Astrocyte (in vitro differentiated cells and primary cell): ENCODE results near the gene H6PD. TPM values are rescaled to one million over a fixed set of nuclear protein-coding genes. Genes with fewer than 3 reads are reported as not detected.

Experiments
- DNase-seq: peaks from one replicate; pipeline ENCODE4 v3.0.0-alpha.2; 2010; ENCODE audit warnings: low read depth
- FAIRE-seq: peaks from 2 replicates; lab custom pipeline; 2011; peaks lifted over from hg19 to GRCh38; lab: Jason Lieb, UNC
- H2AFZ ChIP-seq: 2 replicates; pipeline ENCODE4 v1.6.0; 2012; ENCODE audit warnings: low read depth, low read length, inconsistent platforms
- H3K27ac ChIP-seq: 2 replicates; pipeline ENCODE4 v1.5.1; 2011; ENCODE audit warnings: low read depth, low read length, inconsistent platforms
- H3K27me3 ChIP-seq: 2 replicates; pipeline ENCODE4 v1.6.0; 2011; ENCODE audit warnings: low read length, inconsistent platforms; ENCODE audit not compliant: insufficient read depth
- H3K36me3 ChIP-seq: 2 replicates; pipeline ENCODE4 v1.5.1; 2011; ENCODE audit warnings: low read length, inconsistent platforms; ENCODE audit not compliant: insufficient read depth
- H3K4me1 ChIP-seq: 2 replicates; pipeline ENCODE4 v1.5.1; 2011; ENCODE audit warnings: low read length, inconsistent platforms; ENCODE audit not compliant: insufficient read depth
- H3K4me2 ChIP-seq: 2 replicates; pipeline ENCODE4 v1.6.0; 2012; ENCODE audit warnings: low read length, inconsistent platforms
- H3K4me3 ChIP-seq: 2 replicates; pipeline ENCODE4 v1.5.1; 2011; ENCODE audit warnings: low read depth, mild to moderate bottlenecking, low read length, inconsistent platforms; ENCODE audit not compliant: insufficient read depth
- H3K79me2 ChIP-seq: 2 replicates; pipeline ENCODE4 v1.6.0; 2012; ENCODE audit warnings: mild to moderate bottlenecking, low read length, inconsistent platforms; ENCODE audit not compliant: insufficient read depth
- H3K9ac ChIP-seq: 2 replicates; pipeline ENCODE4 v1.6.0; 2012; ENCODE audit warnings: mild to moderate bottlenecking, low read length, inconsistent platforms
- H3K9me3 ChIP-seq: 2 replicates; pipeline ENCODE4 v1.5.1; 2012; ENCODE audit warnings: low read depth, mild to moderate bottlenecking, low read length, inconsistent platforms; ENCODE audit not compliant: insufficient read depth
- H4K20me1 ChIP-seq: 2 replicates; pipeline ENCODE4 v1.6.0; 2012; ENCODE audit warnings: low read length, inconsistent platforms; ENCODE audit not compliant: insufficient read depth
- H3K27ac Mint-ChIP-seq: one replicate; pipeline ENCODE4 v1.8.0; 2021; ENCODE audit warnings: mild to moderate bottlenecking, mixed read lengths; ENCODE audit not compliant: unreplicated experiment
- H3K27me3 Mint-ChIP-seq: one replicate; pipeline ENCODE4 v1.8.0; 2021; ENCODE audit warnings: low read depth, mixed read lengths; ENCODE audit not compliant: unreplicated experiment
- H3K36me3 Mint-ChIP-seq: one replicate; pipeline ENCODE4 v1.8.0; 2021; ENCODE audit warnings: low read depth, mixed read lengths; ENCODE audit not compliant: unreplicated experiment
- H3K4me1 Mint-ChIP-seq: one replicate; pipeline ENCODE4 v1.8.0; 2021; ENCODE audit warnings: low read depth, mixed read lengths; ENCODE audit not compliant: unreplicated experiment
- H3K4me3 Mint-ChIP-seq: one replicate; pipeline ENCODE4 v1.8.0; 2021; ENCODE audit warnings: mild to moderate bottlenecking, moderate library complexity, mixed read lengths; ENCODE audit not compliant: unreplicated experiment
- H3K9me3 Mint-ChIP-seq: one replicate; pipeline ENCODE4 v1.8.0; 2021; ENCODE audit warnings: mild to moderate bottlenecking, mixed read lengths; ENCODE audit not compliant: unreplicated experiment
- EZH2 ChIP-seq: IDR thresholded peaks from 2 replicates; pipeline ENCODE4 v1.6.1; 2012; ENCODE audit warnings: mild to moderate bottlenecking, low read length, inconsistent platforms; ENCODE audit not compliant: insufficient read depth
- total RNA-seq: library from RNA; stranded (reverse); gene quantifications from 2 replicates; pipeline ENCODE4 v1.2.1, GENCODE V29; 2021
- TF ChIP-seq, protein P1 (sequence below): IDR thresholded peaks from 2 replicates; pipeline ENCODE4 v1.5.1; 2011; ENCODE audit warnings: low read depth, mild to moderate bottlenecking, inconsistent platforms, low read length, moderate library complexity; ENCODE audit not compliant: insufficient read depth

H6PD gene
- total RNA-seq, 1 donor from 2014 or later = 13.9 TPM

DNA sequence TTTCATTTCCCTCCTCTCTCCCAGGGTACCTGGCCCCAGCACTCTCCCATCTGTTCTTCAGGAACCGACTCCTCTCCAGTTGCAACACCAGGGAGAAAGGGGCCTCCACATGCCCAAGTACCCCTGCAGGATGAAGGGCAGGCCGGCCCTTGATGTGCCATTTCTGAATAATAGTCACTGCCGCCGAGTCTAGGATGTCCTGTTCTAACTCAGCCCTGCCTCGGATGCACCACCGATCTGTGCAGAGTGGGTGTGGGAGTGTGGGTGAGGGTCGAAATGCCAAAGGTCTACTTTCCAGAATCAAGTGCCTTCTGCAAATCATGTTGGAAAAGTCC is 32.7 kb downstream of the H6PD start:
- no peaks in the 10 kb centered on the region for H3K9me3 ChIP-seq
- Mint-ChIP-seq H3K27ac (no peak overlapping the region), H3K4me3 (no peak overlapping the region), H3K4me1 (peaks cover 22% of the 10 kb centered on the region), H3K36me3 (peaks cover 8% of the 10 kb centered on the region), H3K9me3 (no peaks in the 10 kb centered on the region), H3K27me3 (peaks cover 7% of the 10 kb centered on the region)
- no peak for DNase-seq
- H3K4me1 ChIP-seq = peaks cover 4% of the 10 kb centered on the region
- H3K4me3 ChIP-seq = no peak overlapping the region
- peaks cover 10% of the 10 kb centered on the region for H4K20me1 ChIP-seq
- no peak overlapping the region for H3K27ac ChIP-seq
- H3K79me2 ChIP-seq = no peaks in the 10 kb centered on the region
- no peaks in the 10 kb centered on the region for H3K27me3 ChIP-seq
- TF ChIP-seq, protein P1, sequence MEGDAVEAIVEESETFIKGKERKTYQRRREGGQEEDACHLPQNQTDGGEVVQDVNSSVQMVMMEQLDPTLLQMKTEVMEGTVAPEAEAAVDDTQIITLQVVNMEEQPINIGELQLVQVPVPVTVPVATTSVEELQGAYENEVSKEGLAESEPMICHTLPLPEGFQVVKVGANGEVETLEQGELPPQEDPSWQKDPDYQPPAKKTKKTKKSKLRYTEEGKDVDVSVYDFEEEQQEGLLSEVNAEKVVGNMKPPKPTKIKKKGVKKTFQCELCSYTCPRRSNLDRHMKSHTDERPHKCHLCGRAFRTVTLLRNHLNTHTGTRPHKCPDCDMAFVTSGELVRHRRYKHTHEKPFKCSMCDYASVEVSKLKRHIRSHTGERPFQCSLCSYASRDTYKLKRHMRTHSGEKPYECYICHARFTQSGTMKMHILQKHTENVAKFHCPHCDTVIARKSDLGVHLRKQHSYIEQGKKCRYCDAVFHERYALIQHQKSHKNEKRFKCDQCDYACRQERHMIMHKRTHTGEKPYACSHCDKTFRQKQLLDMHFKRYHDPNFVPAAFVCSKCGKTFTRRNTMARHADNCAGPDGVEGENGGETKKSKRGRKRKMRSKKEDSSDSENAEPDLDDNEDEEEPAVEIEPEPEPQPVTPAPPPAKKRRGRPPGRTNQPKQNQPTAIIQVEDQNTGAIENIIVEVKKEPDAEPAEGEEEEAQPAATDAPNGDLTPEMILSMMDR = no peak
- TF ChIP-seq EZH2 = no peak
- no peak for FAIRE-seq
- no peak overlapping the region for H3K4me2 ChIP-seq
- peaks cover 3% of the 10 kb centered on the region for H3K36me3 ChIP-seq
- H3K9ac ChIP-seq = no peak overlapping the region
- H2AFZ ChIP-seq = no peak overlapping the region

GRCh38 chr1:9267827-9268581 is 33.4 kb downstream of the H6PD start:
- Histone ChIP-seq H3K4me1 (peaks cover 4% of the 10 kb centered on the region), H3K79me2 (no peaks in the 10 kb centered on the region), H3K36me3 (peaks cover 3% of the 10 kb centered on the region), H3K4me3 (no peak overlapping the region), H4K20me1 (peaks cover 8% of the 10 kb centered on the region), H2AFZ (no peak overlapping the region), H3K9me3 (no peaks in the 10 kb centered on the region), H3K4me2 (no peak overlapping the region), H3K9ac (no peak overlapping the region), H3K27me3 (no peaks in the 10 kb centered on the region), H3K27ac (no peak overlapping the region)
- Mint-ChIP-seq H3K27me3 (peaks cover 11% of the 10 kb centered on the region), H3K36me3 (peaks cover 8% of the 10 kb centered on the region), H3K9me3 (no peaks in the 10 kb centered on the region), H3K27ac (no peak overlapping the region), H3K4me1 (peaks cover 22% of the 10 kb centered on the region), H3K4me3 (no peak overlapping the region)
- TF ChIP-seq, protein P1 = no peak
- TF ChIP-seq EZH2 = no peak
- FAIRE-seq = no peak
- no peak for DNase-seq

DNA sequence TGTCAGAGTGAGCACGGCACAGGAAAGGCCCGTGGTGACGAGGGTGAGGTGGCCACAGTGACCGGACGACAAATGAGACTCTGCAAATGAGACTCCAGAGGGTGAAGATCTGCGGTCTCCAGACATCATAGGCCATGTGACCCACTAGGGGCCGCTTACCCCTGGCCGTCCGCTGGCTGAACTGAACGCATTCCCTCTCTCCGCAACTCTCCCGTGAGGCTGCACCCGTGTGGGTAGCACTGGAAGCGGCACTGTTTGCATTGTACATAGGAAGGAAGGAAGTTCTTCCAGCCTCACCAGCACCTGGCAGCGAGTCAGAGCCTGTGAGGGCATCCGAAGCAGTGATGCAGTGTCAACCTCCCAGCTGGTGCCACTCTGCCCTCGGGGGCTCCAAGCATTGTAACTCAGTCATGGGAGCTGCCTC is 34.5 kb downstream of the H6PD start:
- Mint-ChIP-seq H3K27me3 (peaks cover 11% of the 10 kb centered on the region), H3K36me3 (peaks cover 8% of the 10 kb centered on the region), H3K27ac (no peak overlapping the region), H3K4me1 (peaks cover 22% of the 10 kb centered on the region), H3K4me3 (no peak overlapping the region), H3K9me3 (no peaks in the 10 kb centered on the region)
- FAIRE-seq (no peak), DNase-seq (no peak)
- H3K27ac ChIP-seq = no peak overlapping the region
- peaks cover 3% of the 10 kb centered on the region for H3K36me3 ChIP-seq
- H2AFZ ChIP-seq = no peak overlapping the region
- H3K4me1 ChIP-seq = peaks cover 4% of the 10 kb centered on the region
- H3K9me3 ChIP-seq = no peaks in the 10 kb centered on the region
- H4K20me1 ChIP-seq = peaks cover 8% of the 10 kb centered on the region
- no peak overlapping the region for H3K4me2 ChIP-seq
- no peak overlapping the region for H3K9ac ChIP-seq
- no peaks in the 10 kb centered on the region for H3K27me3 ChIP-seq
- no peak overlapping the region for H3K4me3 ChIP-seq
- TF ChIP-seq, protein P1 = no peak
- TF ChIP-seq EZH2 = no peak
- H3K79me2 ChIP-seq = no peaks in the 10 kb centered on the region
